B cell (primary cell): Measurements from ENCODE around the gene PTPRG. TPM values are rescaled to one million over a fixed set of nuclear protein-coding genes. Genes with fewer than 3 reads are reported as not detected.

ENCODE experiments used
- ATAC-seq: fragments of 200-7000 bp; cut with Tn5 transposase; one replicate; pipeline ENCODE4 v1.10.0; 2021; ENCODE audit warnings: low read depth, mild to moderate bottlenecking, moderate number of reproducible peaks, moderate library complexity
- CTCF ChIA-PET: fragments of 350-600 bp; sonication (Branson Sonifier 250); formaldehyde crosslinking; loops from one replicate; lab custom pipeline; 2021; ENCODE audit warnings: antibody characterized with exemption, inconsistent platforms; lab: Charles Lee
- POLR2A ChIA-PET: fragments of 350-600 bp; sonication (Branson Sonifier 250); formaldehyde crosslinking; loops from one replicate; lab custom pipeline; 2021; ENCODE audit warnings: antibody characterized with exemption; lab: Charles Lee
- DNase-seq: peaks from one replicate; pipeline ENCODE4 v3.0.0; 2013
- H2AFZ ChIP-seq: 2 replicates; pipeline ENCODE4 v1.6.1; 2012; ENCODE audit warnings: mild to moderate bottlenecking, low read depth, low read length; ENCODE audit not compliant: insufficient read depth, poor library complexity, severe bottlenecking
- H3K27ac ChIP-seq, 2 donors: 1 replicate in 1 of 2; 2 replicates in 1 of 2; pipeline ENCODE4 v1.5.1; 2012 to 2013; ENCODE audit warnings: low read length in 2 of 2, mild to moderate bottlenecking in 2 of 2, moderate library complexity in 1 of 2
- H3K27me3 ChIP-seq, 4 experiments: fragments of 200-600 bp in 1 of 4; sonication (generic) in 1 of 4; replicated peaks in 1 of 4; 1 replicate in 2 of 4; 2 replicates in 2 of 4; pipeline versions ENCODE4 v1.6.1 to v1.7.0; 2013 to 2016; ENCODE audit warnings: low read length in 3 of 4, mild to moderate bottlenecking in 2 of 4, mixed read lengths in 1 of 4, moderate library complexity in 1 of 4; ENCODE audit not compliant: insufficient read depth in 4 of 4, control insufficient read depth in 3 of 4; ENCODE audit errors: control extremely low read depth in 1 of 4
- H3K36me3 ChIP-seq, 2 experiments: replicated peaks in 1 of 2; 1 replicate in 1 of 2; 2 replicates in 1 of 2; pipeline versions ENCODE4 v1.6.1 to v1.7.1; 2013; ENCODE audit warnings: low read length in 1 of 2; ENCODE audit not compliant: insufficient read depth in 2 of 2, control insufficient read depth in 1 of 2; ENCODE audit errors: control extremely low read depth in 1 of 2, extremely low read depth in 1 of 2
- H3K4me1 ChIP-seq, 2 donors: fragments of 200-600 bp in 1 of 2; sonication (generic) in 1 of 2; 1 replicate in 1 of 2; 2 replicates in 1 of 2; pipeline versions ENCODE4 v1.5.1 to v1.6.1; 2013 to 2017; ENCODE audit warnings: low read length in 2 of 2; ENCODE audit not compliant: control insufficient read depth in 2 of 2, insufficient read depth in 2 of 2
- H3K4me2 ChIP-seq: replicated peaks from 2 replicates; pipeline ENCODE3; 2012; ENCODE audit warnings: mild to moderate bottlenecking, low read depth, low read length; ENCODE audit not compliant: poor library complexity, severe bottlenecking
- H3K4me3 ChIP-seq, 5 experiments: fragments of 200-600 bp in 1 of 5; sonication (generic) in 1 of 5; 1 replicate in 3 of 5; 2 replicates in 2 of 5; pipeline versions ENCODE4 v1.5.1 to v1.7.0; 2011 to 2016; ENCODE audit warnings: low read length in 4 of 5, mild to moderate bottlenecking in 4 of 5, low read depth in 2 of 5, control low read depth in 1 of 5, moderate library complexity in 1 of 5; ENCODE audit not compliant: insufficient read depth in 1 of 5; ENCODE audit errors: control extremely low read depth in 1 of 5, extremely low read depth in 1 of 5
- H3K79me2 ChIP-seq: fragments of 200-600 bp; sonication (generic); one replicate; pipeline ENCODE4 v1.6.0; 2016; ENCODE audit warnings: low read length; ENCODE audit not compliant: control insufficient read depth, insufficient read depth
- H3K9ac ChIP-seq: fragments of 200-600 bp; sonication (generic); 2 replicates; pipeline ENCODE4 v1.6.1; 2017; ENCODE audit warnings: mild to moderate bottlenecking, low read length, moderate library complexity
- H3K9me3 ChIP-seq, 3 donors: one replicate each; pipeline versions ENCODE4 v1.6.1 to v1.7.1; 2013; ENCODE audit warnings: low read length in 2 of 3; ENCODE audit not compliant: control insufficient read depth in 2 of 3, insufficient read depth in 1 of 3; ENCODE audit errors: control extremely low read depth in 1 of 3
- H4K20me1 ChIP-seq: 2 replicates; pipeline ENCODE4 v1.6.0; 2012; ENCODE audit warnings: mild to moderate bottlenecking, low read length; ENCODE audit not compliant: insufficient read depth, control insufficient read depth, poor library complexity, severe bottlenecking
- H3K27ac Mint-ChIP-seq: one replicate; pipeline ENCODE4 v1.8.0; 2021; ENCODE audit warnings: mixed read lengths
- H3K27me3 Mint-ChIP-seq: one replicate; pipeline ENCODE4 v1.8.0; 2021; ENCODE audit warnings: mixed read lengths
- H3K4me1 Mint-ChIP-seq: one replicate; pipeline ENCODE4 v1.8.0; 2021; ENCODE audit warnings: mixed read lengths
- H3K4me3 Mint-ChIP-seq: one replicate; pipeline ENCODE4 v1.8.0; 2021; ENCODE audit warnings: mixed read lengths
- H3K9me3 Mint-ChIP-seq: one replicate; pipeline ENCODE4 v1.8.0; 2022; ENCODE audit warnings: mixed read lengths; ENCODE audit not compliant: insufficient read depth
- CTCF ChIP-seq: fragments of 200-600 bp; IDR thresholded peaks from one replicate; pipeline ENCODE4 v1.8.0; 2022; ENCODE audit warnings: antibody characterized with exemption, mild to moderate bottlenecking
- EZH2 ChIP-seq: IDR thresholded peaks from 2 replicates; pipeline ENCODE4 v1.6.1; 2012; ENCODE audit warnings: borderline replicate concordance, low read depth, mild to moderate bottlenecking, moderate library complexity, low read length; ENCODE audit not compliant: insufficient read depth, poor library complexity, severe bottlenecking
- WGBS: methylation state at CpG from one replicate; pipeline ENCODE4 v1.1.5; 2013; ENCODE audit warnings: missing lambda C conversion rate; ENCODE audit not compliant: insufficient coverage; 5-methylcytosine and 5-hydroxymethylcytosine counted together
- intact Hi-C: fragments of 100-400 bp; cut with micrococcal nuclease; formaldehyde crosslinking; loops from one replicate; pipeline ENCODE4 v1.10.0; 2022
- polyA plus RNA-seq: library from polyadenylated mRNA; depleted of rRNA; stranded (reverse); fragments of >200 nt; gene quantifications from 2 replicates; pipeline ENCODE4 v1.2.3, GENCODE V29; 2012
- total RNA-seq, 2 donors: library from RNA; stranded (reverse); fragments of 120-200 nt in 1 of 2; gene quantifications; 1 replicate in 1 of 2; 2 replicates in 1 of 2; pipeline versions ENCODE4 v1.2.3 to v1.2.4, GENCODE V29; 2013 to 2022

The PTPRG gene
- total and polyA plus RNA-seq, 2 donors (not counting 1 experiment from before 2014, with no cell fraction given), result 0.12 to 1.3 TPM

- H3K9me3 Mint-ChIP-seq, result no peaks in the 10 kb centered on the region
- no peaks in the 10 kb centered on the region for H3K4me1 Mint-ChIP-seq
- no peak overlapping the region for H3K4me3 Mint-ChIP-seq
- Histone ChIP-seq H3K4me3 (no peak overlapping the region), H2AFZ (no peak overlapping the region), H3K36me3 (no peaks in the 10 kb centered on the region), H3K4me1 (no peaks in the 10 kb centered on the region), H3K27me3 (no peaks in the 10 kb centered on the region), H4K20me1 (no peaks in the 10 kb centered on the region), H3K27ac (no peak overlapping the region), H3K4me2 (no peak overlapping the region), H3K9me3 (no peaks in the 10 kb centered on the region), H3K79me2 (no peaks in the 10 kb centered on the region), H3K9ac (no peak overlapping the region)
- ATAC-seq (no peak), DNase-seq (no peak)
- no peak overlapping the region for H3K27ac Mint-ChIP-seq
- no peaks in the 10 kb centered on the region for H3K27me3 Mint-ChIP-seq
- POLR2A ChIA-PET, result no interaction called here
- CTCF ChIA-PET, result interaction anchor here (0.6 kb wide), 1 partner anchor 566 kb away, joined by 3 read pairs; no protein-coding TSS in a partner anchor
- WGBS, result 93% methylated on average over 4 of the region's 7 CpGs
- intact Hi-C loops, result no loop called here
- TF ChIP-seq EZH2, result no peak
- TF ChIP-seq CTCF, result no peak
Observed at GRCh38 chr3:62039586-62039985, 478.2 kb downstream of the PTPRG start.

- H4K20me1 ChIP-seq, result no peaks in the 10 kb centered on the region
- H3K27me3 ChIP-seq, result no peaks in the 10 kb centered on the region
- H3K4me2 ChIP-seq, result no peak overlapping the region
- no peak for ATAC-seq
- no peak for TF ChIP-seq CTCF
- no peak for TF ChIP-seq EZH2
- no peak overlapping the region for H3K4me3 ChIP-seq
- no peak overlapping the region for H3K27ac Mint-ChIP-seq
- H3K27ac ChIP-seq, result no peak overlapping the region
- DNase-seq, result no peak
- POLR2A ChIA-PET, result no interaction called here
- no peaks in the 10 kb centered on the region for H3K9me3 ChIP-seq
- no peaks in the 10 kb centered on the region for H3K27me3 Mint-ChIP-seq
- CTCF ChIA-PET, result no interaction called here
- intact Hi-C loops, result no loop called here
- no peaks in the 10 kb centered on the region for H3K36me3 ChIP-seq
- H3K9ac ChIP-seq, result no peak overlapping the region
- no peak overlapping the region for H2AFZ ChIP-seq
- no peak overlapping the region for H3K4me3 Mint-ChIP-seq
- WGBS, result 100% methylated on average over 1 of the region's 4 CpGs
- H3K4me1 Mint-ChIP-seq, result no peaks in the 10 kb centered on the region
- no peaks in the 10 kb centered on the region for H3K4me1 ChIP-seq
- no peaks in the 10 kb centered on the region for H3K9me3 Mint-ChIP-seq
- H3K79me2 ChIP-seq, result no peaks in the 10 kb centered on the region
Observed at GRCh38 chr3:62041681-62042080, 480.3 kb downstream of the PTPRG start.
